CD4-positive, alpha-beta T cell (primary cell): ENCODE data around the gene LRP1B. TPM values are rescaled to one million over a fixed set of nuclear protein-coding genes. Genes with fewer than 3 reads are reported as not detected.

Experiments
- ATAC-seq: fragments of 200-7000 bp; cut with Tn5 transposase; one replicate; pipeline ENCODE4 v1.10.0; 2022; ENCODE audit warnings: mild to moderate bottlenecking; ENCODE audit not compliant: poor library complexity
- CTCF ChIA-PET: fragments of 350-600 bp; sonication (Branson Sonifier 250); formaldehyde crosslinking; loops from one replicate; lab custom pipeline; 2021; ENCODE audit warnings: antibody characterized with exemption, inconsistent platforms; lab: Charles Lee
- POLR2A ChIA-PET: fragments of 350-600 bp; sonication (Branson Sonifier 250); formaldehyde crosslinking; loops from one replicate; lab custom pipeline; 2021; ENCODE audit warnings: antibody characterized with exemption, inconsistent platforms; lab: Charles Lee
- DNase-seq, 14 experiments: peaks; one replicate each; pipeline ENCODE4 v3.0.0-alpha.2; 2013 to 2020; ENCODE audit warnings: mixed read lengths in 2 of 14
- H3K27ac ChIP-seq, 2 donors: one replicate each; pipeline versions ENCODE4 v1.5.1 to v1.7.0; 2013; ENCODE audit warnings: low read length in 2 of 2, low read depth in 1 of 2, mild to moderate bottlenecking in 1 of 2
- H3K27me3 ChIP-seq, 2 experiments: 1 replicate in 1 of 2; 2 replicates in 1 of 2; pipeline versions ENCODE4 v1.6.1 to v1.7.0; 2013; ENCODE audit warnings: low read length in 2 of 2, control low read depth in 1 of 2, mild to moderate bottlenecking in 1 of 2, moderate library complexity in 1 of 2; ENCODE audit not compliant: insufficient read depth in 2 of 2, control insufficient read depth in 1 of 2
- H3K36me3 ChIP-seq: one replicate; pipeline ENCODE4 v1.6.1; 2013; ENCODE audit warnings: low read length, control low read depth; ENCODE audit not compliant: insufficient read depth
- H3K4me1 ChIP-seq: one replicate; pipeline ENCODE4 v1.6.1; 2013; ENCODE audit warnings: low read length, control low read depth; ENCODE audit not compliant: insufficient read depth
- H3K4me3 ChIP-seq: one replicate; pipeline ENCODE4 v1.5.1; 2013; ENCODE audit warnings: mild to moderate bottlenecking, low read length, moderate library complexity
- H3K9me3 ChIP-seq, 2 experiments: 1 replicate in 1 of 2; 2 replicates in 1 of 2; pipeline versions ENCODE4 v1.6.1 to v1.7.0; 2013; ENCODE audit warnings: low read length in 2 of 2, mild to moderate bottlenecking in 2 of 2, control low read depth in 1 of 2, moderate library complexity in 1 of 2; ENCODE audit not compliant: control insufficient read depth in 1 of 2, insufficient read depth in 1 of 2
- H3K27ac Mint-ChIP-seq: one replicate; pipeline ENCODE4 v1.8.0; 2020; ENCODE audit warnings: mixed read lengths
- H3K27me3 Mint-ChIP-seq: one replicate; pipeline ENCODE4 v1.8.0; 2021; ENCODE audit warnings: mixed read lengths
- H3K36me3 Mint-ChIP-seq: one replicate; pipeline ENCODE4 v1.8.0; 2021; ENCODE audit warnings: low read depth, mixed read lengths
- H3K4me1 Mint-ChIP-seq: one replicate; pipeline ENCODE4 v1.8.0; 2021; ENCODE audit warnings: low read depth, mixed read lengths
- H3K4me3 Mint-ChIP-seq: one replicate; pipeline ENCODE4 v1.8.0; 2020; ENCODE audit warnings: mild to moderate bottlenecking, mixed read lengths
- H3K9me3 Mint-ChIP-seq: one replicate; pipeline ENCODE4 v1.8.0; 2020; ENCODE audit warnings: mixed read lengths
- CTCF ChIP-seq: fragments of 200-600 bp; IDR thresholded peaks from one replicate; pipeline ENCODE4 v1.8.0; 2022; ENCODE audit warnings: antibody characterized with exemption, mild to moderate bottlenecking
- intact Hi-C, 2 experiments: fragments of 100-400 bp; cut with DNase I in 1 of 2; cut with micrococcal nuclease in 1 of 2; formaldehyde crosslinking; loops; one replicate each; pipeline versions ENCODE4 v1.15.1 to v1.9.0; 2023 to 2025; cut with DNase I, micrococcal nuclease
- total RNA-seq, 174 experiments: library from RNA in 2 of 174; stranded (reverse) in 2 of 174; gene quantifications; one replicate each; pipeline ENCODE4 v1.2.3 and lab custom pipeline; 2021 to 2026

LRP1B gene
- total RNA-seq, 2 experiments from 2014 or later, result not detected

DNA sequence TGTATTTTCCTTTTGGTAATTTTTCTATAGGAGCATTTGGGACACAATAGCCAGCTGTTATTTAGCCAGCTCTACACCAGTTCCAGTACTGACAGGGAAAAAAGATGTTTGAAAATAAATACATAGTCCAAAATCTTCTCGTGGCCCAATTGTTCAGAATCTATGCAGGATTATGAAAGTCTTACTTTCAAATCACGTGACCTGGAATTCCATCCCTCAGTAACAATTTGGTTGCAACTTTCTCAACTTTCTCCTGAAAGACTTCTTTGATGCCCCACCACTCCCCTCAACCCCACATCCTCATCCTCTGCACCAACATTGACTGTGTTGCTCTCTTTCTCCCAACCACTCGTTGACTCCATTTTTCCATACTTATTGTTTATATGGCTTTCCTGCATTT lies 539.0 kb downstream of the LRP1B start:
- DNase-seq (no peak), ATAC-seq (no peak)
- no peaks in the 10 kb centered on the region for H3K36me3 Mint-ChIP-seq
- H3K9me3 Mint-ChIP-seq, result peaks cover 15% of the 10 kb centered on the region
- no peaks in the 10 kb centered on the region for H3K4me1 Mint-ChIP-seq
- H3K36me3 ChIP-seq, result no peaks in the 10 kb centered on the region
- no peaks in the 10 kb centered on the region for H3K4me1 ChIP-seq
- H3K27me3 ChIP-seq, result no peaks in the 10 kb centered on the region
- ChIA-PET POLR2A (no interaction called here), CTCF (no interaction called here)
- no peaks in the 10 kb centered on the region for H3K27me3 Mint-ChIP-seq
- no peak overlapping the region for H3K4me3 ChIP-seq
- intact Hi-C loops, result no loop called here
- no peak overlapping the region for H3K27ac ChIP-seq
- H3K27ac Mint-ChIP-seq, result no peak overlapping the region
- no peak for TF ChIP-seq CTCF
- peaks cover 0 to under 1% of the 10 kb centered on the region in 2 experiments for H3K9me3 ChIP-seq
- no peak overlapping the region for H3K4me3 Mint-ChIP-seq

GRCh38 chr2:141590620-141591019 lies 540.2 kb downstream of the LRP1B start:
- intact Hi-C loops, result no loop called here
- Histone ChIP-seq H3K4me3 (no peak overlapping the region), H3K27ac (no peak overlapping the region), H3K9me3 (peaks cover 0 to 5% of the 10 kb centered on the region in 2 experiments), H3K4me1 (no peaks in the 10 kb centered on the region), H3K27me3 (no peaks in the 10 kb centered on the region), H3K36me3 (no peaks in the 10 kb centered on the region)
- Mint-ChIP-seq H3K36me3 (no peaks in the 10 kb centered on the region), H3K27ac (no peak overlapping the region), H3K27me3 (no peaks in the 10 kb centered on the region), H3K4me3 (no peak overlapping the region), H3K9me3 (peaks cover 15% of the 10 kb centered on the region), H3K4me1 (no peaks in the 10 kb centered on the region)
- no peak for TF ChIP-seq CTCF
- ATAC-seq (no peak), DNase-seq (no peak)
- POLR2A ChIA-PET, result no interaction called here
- CTCF ChIA-PET, result no interaction called here

DNA sequence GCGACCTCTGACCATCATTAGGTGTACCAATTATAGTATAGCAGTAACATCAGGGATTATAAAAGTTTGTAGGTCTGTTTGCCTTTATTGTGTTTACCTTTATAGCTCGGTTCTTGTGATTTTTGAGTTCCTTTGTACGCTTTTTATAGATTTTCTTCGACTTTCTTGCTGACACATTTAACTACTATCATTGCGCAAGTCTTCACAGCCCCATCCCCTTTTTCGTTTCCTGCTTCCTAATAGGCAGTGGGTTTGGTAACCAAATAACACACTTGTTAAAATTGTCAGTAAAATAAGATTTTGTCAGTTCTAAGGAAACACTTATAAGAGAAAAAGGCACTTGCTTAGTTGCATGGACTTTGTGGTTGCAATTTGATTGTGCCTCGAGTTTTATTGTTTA lies 541.5 kb downstream of the LRP1B start:
- Mint-ChIP-seq H3K4me3 (no peak overlapping the region), H3K4me1 (no peaks in the 10 kb centered on the region), H3K27ac (no peak overlapping the region), H3K9me3 (peaks cover 12% of the 10 kb centered on the region), H3K27me3 (no peaks in the 10 kb centered on the region), H3K36me3 (no peaks in the 10 kb centered on the region)
- Histone ChIP-seq H3K9me3 (peaks cover 0 to 5% of the 10 kb centered on the region in 2 experiments), H3K4me3 (no peak overlapping the region), H3K36me3 (no peaks in the 10 kb centered on the region), H3K4me1 (no peaks in the 10 kb centered on the region), H3K27me3 (no peaks in the 10 kb centered on the region), H3K27ac (no peak overlapping the region)
- POLR2A ChIA-PET, result no interaction called here
- CTCF ChIA-PET, result no interaction called here
- ATAC-seq (no peak), DNase-seq (no peak)
- no peak for TF ChIP-seq CTCF
- intact Hi-C loops, result no loop called here
